Endodermal cell (in vitro differentiated cells): Measurements from ENCODE around the gene RAB25. TPM values are rescaled to one million over a fixed set of nuclear protein-coding genes. Genes with fewer than 3 reads are reported as not detected.

Experiments used
- DNase-seq: peaks from one replicate; pipeline ENCODE4 v3.0.0-alpha.2; 2017
- H3K27ac ChIP-seq: 2 replicates; pipeline ENCODE4 v1.5.1; 2013; ENCODE audit warnings: mild to moderate bottlenecking, low read depth, low read length, moderate library complexity
- H3K27me3 ChIP-seq: 2 replicates; pipeline ENCODE4 v1.6.1; 2013; ENCODE audit warnings: mild to moderate bottlenecking, low read length, moderate library complexity; ENCODE audit not compliant: insufficient read depth, control insufficient read depth, poor library complexity, severe bottlenecking
- H3K36me3 ChIP-seq: 2 replicates; pipeline ENCODE4 v1.7.0; 2013; ENCODE audit warnings: mild to moderate bottlenecking, low read length, moderate library complexity; ENCODE audit not compliant: control insufficient read depth, insufficient read depth
- H3K4me1 ChIP-seq: one replicate; pipeline ENCODE4 v1.7.0; 2013; ENCODE audit warnings: low read length; ENCODE audit not compliant: control insufficient read depth, insufficient read depth
- H3K4me3 ChIP-seq: 2 replicates; pipeline ENCODE4 v1.5.1; 2013; ENCODE audit warnings: mild to moderate bottlenecking, low read length, moderate library complexity
- H3K9ac ChIP-seq: 2 replicates; pipeline ENCODE4 v1.6.1; 2013; ENCODE audit warnings: mild to moderate bottlenecking, low read length, moderate library complexity; ENCODE audit not compliant: poor library complexity, severe bottlenecking; ENCODE audit errors: extremely low read depth
- H3K9me3 ChIP-seq: 2 replicates; pipeline ENCODE4 v1.6.1; 2013; ENCODE audit warnings: mild to moderate bottlenecking, low read length, moderate library complexity; ENCODE audit not compliant: control insufficient read depth
- H3K27ac Mint-ChIP-seq: 2 replicates; pipeline ENCODE4 v1.8.0; 2020; ENCODE audit warnings: mixed read lengths
- H3K27me3 Mint-ChIP-seq: 2 replicates; pipeline ENCODE4 v1.8.0; 2021; ENCODE audit warnings: mild to moderate bottlenecking, mixed read lengths; ENCODE audit not compliant: insufficient read depth
- H3K36me3 Mint-ChIP-seq: 2 replicates; pipeline ENCODE4 v1.8.0; 2020; ENCODE audit warnings: low read depth, mixed read lengths
- H3K4me1 Mint-ChIP-seq: 2 replicates; pipeline ENCODE4 v1.8.0; 2020; ENCODE audit warnings: mixed read lengths
- H3K4me3 Mint-ChIP-seq: 2 replicates; pipeline ENCODE4 v1.8.0; 2020; ENCODE audit warnings: mild to moderate bottlenecking, moderate library complexity, mixed read lengths
- H3K9me3 Mint-ChIP-seq: 2 replicates; pipeline ENCODE4 v1.8.0; 2020; ENCODE audit warnings: mild to moderate bottlenecking, mixed read lengths
- CTCF ChIP-seq: fragments of 200-600 bp; sonication (generic); conservative IDR thresholded peaks from 2 replicates; pipeline ENCODE4 v1.5.0; 2021; ENCODE audit warnings: antibody characterized with exemption, mild to moderate bottlenecking
- WGBS, 2 experiments: methylation state at CpG; one replicate each; pipeline versions ENCODE4 v1.1.5 to v1.1.7; 2013; ENCODE audit warnings: missing lambda C conversion rate in 2 of 2, mixed read lengths in 1 of 2; ENCODE audit not compliant: insufficient coverage in 1 of 2, insufficient read length in 1 of 2; 5-methylcytosine and 5-hydroxymethylcytosine counted together
- long read RNA-seq, 4 experiments: library from polyadenylated mRNA in 2 of 4; library from RNA in 1 of 4; library from capped mRNA in 1 of 4; stranded (forward) in 3 of 4; unstranded in 1 of 4; transcript quantifications; one replicate each; pipeline ENCODE4 v2.0.0, GENCODE V29; 2020 to 2021; ENCODE audit warnings: inconsistent platforms in 1 of 4
- polyA plus RNA-seq, 2 experiments: library from polyadenylated mRNA; stranded (reverse); fragments of 50-300 nt; gene quantifications; one replicate each; pipeline ENCODE4 v1.2.3, GENCODE V29; 2013
- total RNA-seq, 2 donors: library from RNA; stranded (reverse); fragmentation: NEBNext Ultra II Directional in 1 of 2; extraction: Animal tissue kit (Norgen Biotek cat#: 25700) in 1 of 2; gene quantifications; 2 replicates in 1 of 2; 3 replicates in 1 of 2; pipeline ENCODE4 v1.2.1, GENCODE V29; 2021

Gene RAB25
- 10 to 100 TPM; 82.0 to 84.4 TPM for total RNA-seq
- 10.3 TPM for polyA plus RNA-seq (2013, experiment 1 of 2)
- 7.8 TPM for polyA plus RNA-seq (2013, experiment 2 of 2)
- long read RNA-seq, experiment 1, transcript RAB25-201 (5 exons, 1,110 nt) = major isoform, 31 of 44 reads
- long read RNA-seq, experiment 1, transcript RAB25-203 (4 exons, 681 nt) = minor isoform, 5 of 44 reads
- long read RNA-seq, experiment 1, partial matches to known transcripts = 5 of 44 reads
- long read RNA-seq, experiment 1, other reads (novel, unspliced or antisense) = 2 of 44 reads
- long read RNA-seq, experiment 2, transcript RAB25-201 (5 exons, 1,110 nt) = major isoform, 40 of 46 reads
- long read RNA-seq, experiment 2, partial matches to known transcripts = 0 of 46 reads
- long read RNA-seq, experiment 2, other reads (novel, unspliced or antisense) = 2 of 46 reads
- long read RNA-seq, experiment 3, transcript RAB25-201 (5 exons, 1,110 nt) = major isoform, 89 of 97 reads
- long read RNA-seq, experiment 3, partial matches to known transcripts = 0 of 97 reads
- long read RNA-seq, experiment 3, other reads (novel, unspliced or antisense) = 3 of 97 reads
- long read RNA-seq, experiment 4, transcript RAB25-201 (5 exons, 1,110 nt) = major isoform, 150 of 192 reads
- long read RNA-seq, experiment 4, transcript RAB25-203 (4 exons, 681 nt) = minor isoform, 32 of 192 reads
- long read RNA-seq, experiment 4, partial matches to known transcripts = 1 of 192 reads
- long read RNA-seq, experiment 4, other reads (novel, unspliced or antisense) = 6 of 192 reads

GRCh38 chr1:156060937-156061636 lies at the start of gene RAB25:
TSS of gene RAB25 (plus strand) at chr1:156061160. CDS start at chr1:156061401, 241 bp downstream.
- no peak for TF ChIP-seq CTCF
- peak within 1 kb of the TSS; percentile 99 for H3K27ac Mint-ChIP-seq
- H3K4me3 Mint-ChIP-seq = peak within 1 kb of the TSS; percentile 73
- no peaks in the 10 kb centered on the region for H3K27me3 Mint-ChIP-seq
- Histone ChIP-seq H3K27me3 (no peaks in the 10 kb centered on the region), H3K27ac (peak within 1 kb of the TSS; percentile 26), H3K36me3 (peaks cover 14% of the 10 kb centered on the region), H3K9ac (peak within 1 kb of the TSS; percentile 73), H3K9me3 (no peaks in the 10 kb centered on the region), H3K4me1 (peaks cover 2% of the 10 kb centered on the region), H3K4me3 (peak within 1 kb of the TSS; percentile 74)
- peaks cover 11% of the 10 kb centered on the region for H3K36me3 Mint-ChIP-seq
- peaks cover 48% of the 10 kb centered on the region for H3K4me1 Mint-ChIP-seq
- no peaks in the 10 kb centered on the region for H3K9me3 Mint-ChIP-seq
- peak; percentile 93 for DNase-seq
- WGBS, 2 experiments = 12 to 17% methylated on average over 6 to 11 of the region's 11 CpGs

GRCh38 chr1:156012051-156012817 lies 48.7 kb upstream of the RAB25 start:
- Mint-ChIP-seq H3K27me3 (no peaks in the 10 kb centered on the region), H3K27ac (no peak overlapping the region), H3K36me3 (peaks cover 68% of the 10 kb centered on the region), H3K4me1 (no peaks in the 10 kb centered on the region), H3K4me3 (no peak overlapping the region), H3K9me3 (no peaks in the 10 kb centered on the region)
- DNase-seq = no peak
- TF ChIP-seq CTCF = peak; percentile 41
- 95% methylated on average over 4 of the region's 4 CpGs; no CpG with 5 or more reads in 1 of the 2 experiments for WGBS, 2 experiments
- Histone ChIP-seq H3K9me3 (no peaks in the 10 kb centered on the region), H3K4me1 (no peaks in the 10 kb centered on the region), H3K27ac (no peak overlapping the region), H3K4me3 (no peak overlapping the region), H3K36me3 (peaks cover 85% of the 10 kb centered on the region), H3K27me3 (no peaks in the 10 kb centered on the region), H3K9ac (no peak overlapping the region)

- peaks cover 76% of the 10 kb centered on the region for H3K36me3 Mint-ChIP-seq
- H3K4me1 Mint-ChIP-seq = peaks cover 3% of the 10 kb centered on the region
- H3K9me3 ChIP-seq = no peaks in the 10 kb centered on the region
- H3K4me3 Mint-ChIP-seq = no peak overlapping the region
- no peak overlapping the region for H3K27ac Mint-ChIP-seq
- TF ChIP-seq CTCF = peak; percentile 55
- H3K4me1 ChIP-seq = no peaks in the 10 kb centered on the region
- H3K9ac ChIP-seq = no peak overlapping the region
- DNase-seq = peak; percentile 56
- no peaks in the 10 kb centered on the region for H3K9me3 Mint-ChIP-seq
- 91 to 94% methylated on average over 6 to 7 of the region's 7 CpGs for WGBS, 2 experiments
- H3K36me3 ChIP-seq = peaks cover 82% of the 10 kb centered on the region
- H3K27ac ChIP-seq = no peak overlapping the region
- H3K27me3 Mint-ChIP-seq = no peaks in the 10 kb centered on the region
- H3K4me3 ChIP-seq = no peak overlapping the region
- H3K27me3 ChIP-seq = no peaks in the 10 kb centered on the region
Measured at GRCh38 chr1:156014829-156015228, 46.1 kb upstream of the RAB25 start.
